H1 (cell line): ENCODE measurements around the gene USP3. TPM values are rescaled to one million over a fixed set of nuclear protein-coding genes. Genes with fewer than 3 reads are reported as not detected.

ENCODE experiments used
- CTCF ChIA-PET: fragments of 300-600 bp; sonication (Branson Sonifier 250); formaldehyde crosslinking; loops from one replicate; lab custom pipeline; 2021; ENCODE audit not compliant: partially characterized antibody; lab: Charles Lee
- POLR2A ChIA-PET: fragments of 300-600 bp; sonication (Branson Sonifier 250); formaldehyde crosslinking; loops from one replicate; lab custom pipeline; 2021; ENCODE audit warnings: inconsistent platforms; ENCODE audit not compliant: partially characterized antibody; lab: Charles Lee
- DNase-seq, 2 experiments: peaks; one replicate each; pipeline versions ENCODE4 v3.0.0 to v3.0.0-alpha.2; 2010 to 2022; ENCODE audit warnings: low spot score in 2 of 2, low read depth in 1 of 2, mixed read lengths in 1 of 2
- FAIRE-seq: peaks from 2 replicates; lab custom pipeline; 2011; peaks lifted over from hg19 to GRCh38; lab: Jason Lieb, UNC
- H2AFZ ChIP-seq: 2 replicates; pipeline ENCODE4 v1.8.1; 2012; ENCODE audit warnings: low read length, inconsistent platforms
- H2AK5ac ChIP-seq: 2 replicates; pipeline ENCODE4 v1.6.1; 2013; ENCODE audit warnings: low read depth, low read length
- H2BK120ac ChIP-seq: replicated peaks from 2 replicates; pipeline ENCODE3; 2013; ENCODE audit warnings: low read depth, low read length, inconsistent platforms
- H2BK12ac ChIP-seq: 2 replicates; pipeline ENCODE4 v1.6.1; 2013; ENCODE audit warnings: low read depth, low read length
- H2BK15ac ChIP-seq: 2 replicates; pipeline ENCODE4 v1.6.1; 2013; ENCODE audit warnings: low read length
- H2BK20ac ChIP-seq: 2 replicates; pipeline ENCODE4 v1.6.1; 2013; ENCODE audit warnings: low read length
- H2BK5ac ChIP-seq: 2 replicates; pipeline ENCODE4 v1.6.1; 2013; ENCODE audit warnings: low read depth, low read length
- H3K14ac ChIP-seq: 2 replicates; pipeline ENCODE4 v1.6.1; 2013; ENCODE audit warnings: inconsistent platforms; ENCODE audit not compliant: insufficient read length
- H3K18ac ChIP-seq: 2 replicates; pipeline ENCODE4 v1.6.1; 2013; ENCODE audit warnings: low read length; ENCODE audit errors: extremely low read depth
- H3K23ac ChIP-seq: 2 replicates; pipeline ENCODE4 v1.6.1; 2013; ENCODE audit warnings: inconsistent platforms; ENCODE audit not compliant: insufficient read length
- H3K23me2 ChIP-seq: 2 replicates; pipeline ENCODE4 v1.6.1; 2013; ENCODE audit warnings: low read depth, low read length
- H3K27ac ChIP-seq: 2 replicates; pipeline ENCODE4 v1.6.1; 2011; ENCODE audit warnings: low read depth, low read length, inconsistent platforms
- H3K27me3 ChIP-seq, 4 experiments: replicated peaks in 1 of 4; 1 replicate in 1 of 4; 2 replicates in 3 of 4; pipeline versions ENCODE4 v1.6.1 to v1.8.1; 2011 to 2013; ENCODE audit warnings: low read length in 3 of 4, mild to moderate bottlenecking in 3 of 4, inconsistent platforms in 2 of 4, mixed read lengths in 2 of 4, moderate library complexity in 1 of 4; ENCODE audit not compliant: control insufficient read depth in 3 of 4, insufficient read depth in 3 of 4; ENCODE audit errors: extremely low read depth in 1 of 4
- H3K36me3 ChIP-seq, 4 experiments: 2 replicates each; pipeline versions ENCODE4 v1.6.1 to v1.8.1; 2011 to 2013; ENCODE audit warnings: mild to moderate bottlenecking in 4 of 4, low read length in 3 of 4, moderate library complexity in 2 of 4, control low read depth in 1 of 4, inconsistent platforms in 1 of 4; ENCODE audit not compliant: insufficient read depth in 4 of 4, control insufficient read depth in 2 of 4
- H3K4ac ChIP-seq: replicated peaks from 2 replicates; pipeline ENCODE3; 2013; ENCODE audit warnings: low read length, low read depth, mixed read lengths, inconsistent platforms; ENCODE audit not compliant: insufficient read length
- H3K4me1 ChIP-seq, 4 experiments: replicated peaks in 1 of 4; 1 replicate in 1 of 4; 2 replicates in 3 of 4; pipeline versions ENCODE4 v1.6.1 to v1.8.1; 2011 to 2013; ENCODE audit warnings: low read length in 3 of 4, inconsistent platforms in 2 of 4, mixed read lengths in 1 of 4; ENCODE audit not compliant: insufficient read depth in 4 of 4, control insufficient read depth in 3 of 4
- H3K4me2 ChIP-seq, 2 experiments: 2 replicates each; pipeline versions ENCODE4 v1.6.1 to v1.8.1; 2011 to 2013; ENCODE audit warnings: low read depth in 2 of 2, low read length in 2 of 2, control low read depth in 1 of 2, inconsistent platforms in 1 of 2, mild to moderate bottlenecking in 1 of 2; ENCODE audit not compliant: insufficient read depth in 1 of 2
- H3K4me3 ChIP-seq, 4 experiments: fragments of 200-600, 300-600 bp in 1 of 4; sonication (generic), shearing (Covaris generic), sonication (Bioruptor Twin) in 1 of 4; 2 replicates each; pipeline versions ENCODE4 v1.5.1 to v1.8.1; 2011 to 2016; ENCODE audit warnings: low read length in 4 of 4, low read depth in 3 of 4, control low read depth in 2 of 4, inconsistent platforms in 2 of 4, mild to moderate bottlenecking in 2 of 4, mixed read lengths in 1 of 4, moderate library complexity in 1 of 4; ENCODE audit not compliant: insufficient read depth in 2 of 4; ENCODE audit errors: extremely low read depth in 1 of 4
- H3K56ac ChIP-seq: replicated peaks from 2 replicates; pipeline ENCODE3; 2013; ENCODE audit warnings: low read depth, mild to moderate bottlenecking, mixed read lengths, low read length, inconsistent platforms; ENCODE audit not compliant: insufficient read length
- H3K79me1 ChIP-seq: 2 replicates; pipeline ENCODE4 v1.6.1; 2013; ENCODE audit warnings: low read depth, low read length, control low read depth
- H3K79me2 ChIP-seq, 2 experiments: 2 replicates each; pipeline versions ENCODE4 v1.6.1 to v1.8.1; 2012 to 2013; ENCODE audit warnings: low read length in 2 of 2, mild to moderate bottlenecking in 2 of 2, inconsistent platforms in 1 of 2; ENCODE audit not compliant: insufficient read depth in 2 of 2, control insufficient read depth in 1 of 2
- H3K9ac ChIP-seq, 4 experiments: replicated peaks in 1 of 4; 1 replicate in 1 of 4; 2 replicates in 3 of 4; pipeline versions ENCODE4 v1.6.1 to v1.8.1; 2011 to 2013; ENCODE audit warnings: low read depth in 3 of 4, low read length in 3 of 4, control low read depth in 2 of 4, mild to moderate bottlenecking in 2 of 4, moderate library complexity in 2 of 4, inconsistent platforms in 1 of 4; ENCODE audit errors: extremely low read depth in 1 of 4
- H3K9me3 ChIP-seq, 2 experiments: 2 replicates each; pipeline versions ENCODE4 v1.6.1 to v1.8.1; 2012 to 2013; ENCODE audit warnings: mild to moderate bottlenecking in 2 of 2, moderate library complexity in 2 of 2, control low read depth in 1 of 2, inconsistent platforms in 1 of 2, low read depth in 1 of 2, low read length in 1 of 2, mixed read lengths in 1 of 2; ENCODE audit not compliant: insufficient read depth in 2 of 2
- H4K20me1 ChIP-seq, 2 experiments: replicated peaks in 1 of 2; 2 replicates each; pipeline versions ENCODE3 to v1.8.1; 2011 to 2013; ENCODE audit warnings: inconsistent platforms in 2 of 2, low read length in 2 of 2, mild to moderate bottlenecking in 1 of 2; ENCODE audit not compliant: insufficient read depth in 2 of 2, control insufficient read depth in 1 of 2
- H4K5ac ChIP-seq: 2 replicates; pipeline ENCODE4 v1.6.1; 2013; ENCODE audit warnings: low read length, low read depth, mixed read lengths, inconsistent platforms; ENCODE audit not compliant: insufficient read length
- H4K8ac ChIP-seq: 2 replicates; pipeline ENCODE4 v1.8.0; 2013; ENCODE audit warnings: mild to moderate bottlenecking, moderate library complexity, low read length, inconsistent platforms; ENCODE audit not compliant: insufficient read depth; ENCODE audit errors: extremely low read depth
- H4K91ac ChIP-seq: replicated peaks from 2 replicates; pipeline ENCODE3; 2013; ENCODE audit warnings: low read length, mixed read lengths, inconsistent platforms; ENCODE audit not compliant: insufficient read length
- GTF2F1 ChIP-seq: IDR thresholded peaks from 2 replicates; pipeline ENCODE4 v1.6.1; 2012; ENCODE audit warnings: low read depth, low read length, improper control_type of control experiment, borderline replicate concordance
- KDM1A ChIP-seq: fragments of 200-600, 300-600 bp; sonication (generic); IDR thresholded peaks from 2 replicates; pipeline ENCODE4 v1.7.1; 2016; ENCODE audit warnings: mild to moderate bottlenecking, low read length, borderline replicate concordance
- MAFK ChIP-seq: IDR thresholded peaks from 2 replicates; pipeline ENCODE4 v1.6.1; 2012; ENCODE audit warnings: low read depth, mild to moderate bottlenecking, improper control_type of control experiment, low read length
- NRF1 ChIP-seq: IDR thresholded peaks from 2 replicates; pipeline ENCODE4 v1.6.1; 2011; ENCODE audit warnings: mild to moderate bottlenecking, low read depth, low read length, improper control_type of control experiment
- PHF8 ChIP-seq: fragments of 200-600 bp; sonication (generic); conservative IDR thresholded peaks from 2 replicates; pipeline ENCODE4 v1.7.1; 2012; ENCODE audit warnings: low read depth, mild to moderate bottlenecking, inconsistent platforms, low read length, moderate library complexity
- SAP30 ChIP-seq: fragments of 300-600 bp; sonication (generic); IDR thresholded peaks from 2 replicates; pipeline ENCODE4 v1.7.1; 2012; ENCODE audit warnings: low read length, moderate library complexity, mild to moderate bottlenecking, inconsistent platforms; ENCODE audit not compliant: insufficient read depth, insufficient replicate concordance
- WGBS, 2 experiments: shearing (Covaris generic) in 1 of 2; methylation state at CpG; one replicate each; pipeline versions ENCODE4 v1.1.6 to v1.1.7; 2013 to 2015; ENCODE audit warnings: low lambda C conversion rate in 2 of 2, mixed read lengths in 2 of 2, inconsistent platforms in 1 of 2, low coverage in 1 of 2, missing lambda C conversion rate in 1 of 2; ENCODE audit not compliant: insufficient replicate concordance in 2 of 2, insufficient coverage in 1 of 2, insufficient read length in 1 of 2; ENCODE audit errors: extremely low coverage in 1 of 2, missing lambda C conversion rate in 1 of 2; 5-methylcytosine and 5-hydroxymethylcytosine counted together
- polyA plus RNA-seq, 7 experiments: library from polyadenylated mRNA; depleted of rRNA in 3 of 7; stranded (reverse) in 5 of 7; unstranded in 2 of 7; fragments of >200 nt in 5 of 7; fragments of 200-250 nt in 2 of 7; gene quantifications; 1 replicate in 5 of 7; 2 replicates in 1 of 7; 4 replicates in 1 of 7; pipeline versions ENCODE4 v1.2.1 to v1.2.3, GENCODE V29; 2011 to 2013; ENCODE audit warnings: missing spikeins in 2 of 7, mixed read lengths in 2 of 7
- total RNA-seq: library from RNA; stranded (reverse); fragmentation: NEBNext Ultra II Directional; extraction: Animal tissue kit (Norgen Biotek cat#: 25700); gene quantifications from 2 replicates; pipeline ENCODE4 v1.2.1, GENCODE V29; 2021

Gene USP3
- total and polyA plus RNA-seq, 2 of the 8 experiments (the other 6 are each of a cell fraction or from before 2014, with no cell fraction given) = 15.5 to 16.2 TPM

- Histone ChIP-seq H3K79me2 (no peaks in the 10 kb centered on the region), H3K14ac (no peak overlapping the region), H3K27ac (no peak overlapping the region), H3K18ac (no peak overlapping the region), H3K4me1 (no peaks in the 10 kb centered on the region; a peak in 1 of 7 replicates), H3K27me3 (peaks cover 0 to 8% (median 3%) of the 10 kb centered on the region in 4 experiments; a peak in 3 of 7 replicates), H2BK20ac (no peak overlapping the region), H3K4me2 (no peak overlapping the region), H4K20me1 (no peaks in the 10 kb centered on the region), H3K36me3 (peaks cover 0 to 6% (median 0%) of the 10 kb centered on the region in 4 experiments; a peak in 1 of 8 replicates), H2BK12ac (no peak overlapping the region), H3K9me3 (peaks cover 9 to 16% of the 10 kb centered on the region in 2 experiments), H3K23me2 (no peaks in the 10 kb centered on the region), H4K8ac (no peak overlapping the region), H3K79me1 (no peaks in the 10 kb centered on the region), H3K56ac (no peak overlapping the region), H2BK15ac (no peak overlapping the region), H3K4me3 (no peak overlapping the region), H2AFZ (no peak overlapping the region), H3K23ac (no peak overlapping the region), H2BK120ac (no peak overlapping the region), H3K4ac (no peak overlapping the region), H2AK5ac (no peak overlapping the region), H3K9ac (no peak overlapping the region)
- ChIA-PET CTCF (interaction anchor here (0.9 to 3.3 kb wide), 19 partner anchors 9 to 172 kb away, joined by 3 to 15 read pairs (median 5); no protein-coding TSS in a partner anchor), POLR2A (interaction anchor here (0.6 kb wide), 2 partner anchors 220 to 435 kb away, joined by 3 to 4 read pairs; no protein-coding TSS in a partner anchor)
- DNase-seq (no peak), FAIRE-seq (no peak)
- TF ChIP-seq MAFK (no peak), NRF1 (no peak), KDM1A (no peak), GTF2F1 (no peak), PHF8 (no peak), SAP30 (no peak)
- TF ChIP-seq, all 59 proteins: peak for 0
- Histone ChIP-seq H2BK5ac (no peak overlapping the region), H4K91ac (no peak overlapping the region), H4K5ac (no peak overlapping the region)
- 94% methylated on average over 2 of the region's 2 CpGs; no CpG with 5 or more reads in 1 of the 2 experiments for WGBS, 2 experiments
Measured at GRCh38 chr15:63462088-63462487, 42.3 kb upstream of the USP3 start.
